Sigmoid colon (tissue), 4 donors: ENCODE results near the gene EIF3A.

Source experiments
- CTCF ChIP-seq, 4 experiments: fragments of 450-650 bp in 3 of 4; fragments of 200-600 bp in 1 of 4; IDR thresholded peaks; one replicate each; pipeline ENCODE4 v1.5.1; 2016 to 2019; ENCODE audit warnings: antibody characterized with exemption in 4 of 4, mild to moderate bottlenecking in 3 of 4, moderate library complexity in 2 of 4
- EP300 ChIP-seq, 4 donors: sonication (generic); formaldehyde crosslinking; IDR thresholded peaks; one replicate each; pipeline ENCODE4 v1.6.1; 2017; ENCODE audit warnings: antibody characterized with exemption in 4 of 4
- POLR2A ChIP-seq, 2 donors: fragments of 450-650 bp; IDR thresholded peaks; one replicate each; pipeline ENCODE4 v1.6.1; 2016; ENCODE audit warnings: antibody characterized with exemption in 2 of 2, mild to moderate bottlenecking in 2 of 2, moderate library complexity in 2 of 2
- POLR2AphosphoS5 ChIP-seq, 4 donors: sonication (generic); formaldehyde crosslinking; IDR thresholded peaks; one replicate each; pipeline ENCODE4 v1.6.1; 2017; ENCODE audit warnings: antibody characterized with exemption in 4 of 4

GRCh38 chr10:119045561-119045960 is 35.1 kb downstream of the EIF3A start:
- no peak for TF ChIP-seq CTCF (IDR thresholded peaks at IDR 0.05)
- no peak for TF ChIP-seq POLR2A (IDR thresholded peaks at IDR 0.05)
- TF ChIP-seq EP300 (IDR thresholded peaks at IDR 0.05) = no peak
- no peak for TF ChIP-seq POLR2AphosphoS5 (IDR thresholded peaks at IDR 0.05)
